A673 (cell line): ENCODE results near the gene MBD3L4. TPM values are rescaled to one million over a fixed set of nuclear protein-coding genes. Genes with fewer than 3 reads are reported as not detected.
"Not testable (repeated sequence)": the region's sequence is repeated elsewhere in the genome, so short reads cannot be mapped to it uniquely, and the experiment has no call there.

Source experiments
- Bru-seq: library from RNA; stranded (reverse); fragments of 400-500 nt; gene quantifications from one replicate; lab custom pipeline; 2021; lab: Mats Ljungman, UMichigan
- BruChase-seq, 2 experiments: library from RNA; stranded (reverse); fragments of 400-500 nt; gene quantifications; one replicate each; lab custom pipeline; 2021; lab: Mats Ljungman, UMichigan
- BruUV-seq: library from RNA; stranded (reverse); fragments of 400-500 nt; replicated peaks from 2 replicates; lab custom pipeline; 2021; lab: Mats Ljungman, UMichigan
- CTCF ChIA-PET: fragments of 300-600 bp; sonication (Branson Sonifier 250); formaldehyde crosslinking; loops from one replicate; lab custom pipeline; 2022; ENCODE audit warnings: antibody characterized with exemption; lab: Charles Lee
- POLR2A ChIA-PET: fragments of 300-600 bp; sonication (Branson Sonifier 250); formaldehyde crosslinking; loops from one replicate; lab custom pipeline; 2022; ENCODE audit warnings: antibody characterized with exemption; ENCODE audit not compliant: low non-redundant PET; lab: Charles Lee
- DNase-seq: peaks from one replicate; pipeline ENCODE4 v3.0.0-alpha.2; 2015; ENCODE audit warnings: low spot score
- H3K27ac ChIP-seq: fragments of 200-600 bp; sonication (generic); 2 replicates; pipeline ENCODE4 v1.5.1; 2016; ENCODE audit warnings: mixed run types, low read depth, mild to moderate bottlenecking, mixed read lengths, antibody characterized with exemption, low read length; ENCODE audit not compliant: poor library complexity, severe bottlenecking
- H3K27me3 ChIP-seq: fragments of 200-600 bp; sonication (generic); replicated peaks from 2 replicates; pipeline ENCODE4 v1.6.1; 2017; ENCODE audit warnings: mixed run types, low read depth, mild to moderate bottlenecking, mixed read lengths, antibody characterized with exemption, low read length; ENCODE audit not compliant: insufficient read depth, poor library complexity
- H3K36me3 ChIP-seq: fragments of 200-600 bp; sonication (generic); 2 replicates; pipeline ENCODE4 v1.6.1; 2016; ENCODE audit warnings: mixed run types, mild to moderate bottlenecking, mixed read lengths, antibody characterized with exemption, low read length; ENCODE audit not compliant: insufficient read depth, poor library complexity, severe bottlenecking
- H3K4me1 ChIP-seq: fragments of 200-600 bp; sonication (generic); 2 replicates; pipeline ENCODE4 v1.6.1; 2017; ENCODE audit warnings: mixed run types, mild to moderate bottlenecking, mixed read lengths, antibody characterized with exemption, low read length; ENCODE audit not compliant: insufficient read depth, poor library complexity, severe bottlenecking
- H3K4me3 ChIP-seq: fragments of 200-600 bp; sonication (generic); 2 replicates; pipeline ENCODE4 v1.5.1; 2016; ENCODE audit warnings: low read depth, mixed run types, mild to moderate bottlenecking, mixed read lengths, low read length; ENCODE audit not compliant: poor library complexity, severe bottlenecking
- H3K9me3 ChIP-seq: fragments of 200-600 bp; sonication (generic); 2 replicates; pipeline ENCODE4 v1.6.1; 2016; ENCODE audit warnings: mixed run types, low read depth, mild to moderate bottlenecking, mixed read lengths, antibody characterized with exemption, low read length; ENCODE audit not compliant: poor library complexity, severe bottlenecking
- EZH2 ChIP-seq: fragments of 200-600 bp; sonication (generic); IDR thresholded peaks from 2 replicates; pipeline ENCODE4 v1.6.1; 2017; ENCODE audit warnings: borderline replicate concordance, low read depth, mild to moderate bottlenecking, mixed read lengths, antibody characterized with exemption, low read length; ENCODE audit not compliant: poor library complexity, severe bottlenecking
- intact Hi-C: fragments of 100-400 bp; cut with micrococcal nuclease; formaldehyde crosslinking; loops from one replicate; pipeline ENCODE4 v1.10.0; 2022; ENCODE audit not compliant: unreplicated experiment
- long read RNA-seq: library from polyadenylated mRNA; stranded (forward); transcript quantifications from one replicate; pipeline ENCODE4 v2.0.0, GENCODE V29; 2022
- total RNA-seq: library from RNA; stranded (reverse); gene quantifications from 2 replicates; pipeline ENCODE4 v1.2.3, GENCODE V29; 2021
- TF ChIP-seq, protein P1 (sequence below): fragments of 300-800, 200-600 bp; sonication (generic); conservative IDR thresholded peaks from 2 replicates; pipeline ENCODE4 v1.5.1; 2017; ENCODE audit warnings: low read depth, mild to moderate bottlenecking, antibody characterized with exemption, low read length, moderate library complexity, mixed read lengths

The MBD3L4 gene
- total RNA-seq (not detected in 2 replicates), Bru-seq, nascent RNA (not detected), BruChase-seq, experiment 1, labeled RNA remaining after a 2-hour chase (not detected), BruChase-seq, experiment 2, labeled RNA remaining after a 6-hour chase (percentile 17 among the genes with signal in this experiment)
- long read RNA-seq, result 0 reads

DNA sequence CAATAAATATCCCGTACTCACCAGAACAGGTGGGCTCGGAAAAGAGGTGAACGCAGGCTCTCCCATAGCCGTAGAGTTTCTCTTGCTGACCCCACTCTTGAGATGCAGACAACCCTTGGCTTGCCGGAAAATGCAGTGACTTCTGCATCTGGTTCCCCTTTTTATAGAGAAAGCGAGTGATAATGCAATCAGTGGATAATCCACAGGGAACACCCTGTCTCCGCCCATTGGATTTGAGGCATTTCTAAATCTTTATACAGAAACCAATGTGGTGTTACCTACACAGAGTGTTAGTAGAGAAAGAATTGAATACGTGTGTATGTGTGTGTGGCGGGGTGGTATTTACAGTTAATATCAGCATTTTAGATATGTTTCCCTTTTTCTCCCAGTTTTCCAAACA, at the start of gene MBD3L4:
TSS of gene MBD3L4 (minus strand) at position 101 of the 400 bp plus-strand sequence. CDS start at position 66, 35 bp downstream.
- H3K36me3 ChIP-seq, BruUV-seq, POLR2A ChIA-PET, H3K4me3 ChIP-seq, H3K9me3 ChIP-seq, H3K27ac ChIP-seq, H3K27me3 ChIP-seq, H3K4me1 ChIP-seq, CTCF ChIA-PET, DNase-seq, intact Hi-C loops: not testable (repeated sequence)

DNA sequence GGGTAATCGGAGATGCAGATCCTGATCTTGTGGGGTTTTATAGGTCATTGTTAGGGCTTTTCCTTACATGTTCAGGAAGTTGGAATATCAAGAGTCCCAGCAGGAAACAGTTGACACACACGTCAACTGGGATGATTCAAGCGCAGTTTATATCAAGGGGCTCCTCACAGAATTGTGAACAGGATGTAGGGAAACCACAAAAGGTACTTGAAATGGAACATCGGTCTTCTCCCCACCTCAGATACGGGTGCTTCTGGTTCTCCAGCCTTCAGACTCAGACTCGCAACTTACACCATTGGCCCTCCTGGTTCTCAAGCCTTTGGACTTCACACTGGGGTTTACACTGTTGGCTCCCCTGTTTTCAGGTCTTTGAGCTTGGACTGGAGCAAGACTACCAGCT, 49.0 kb upstream of the MBD3L4 start:
- DNase-seq, result no peak
- Histone ChIP-seq H3K9me3 (peaks cover 33% of the 10 kb centered on the region), H3K27me3 (no peaks in the 10 kb centered on the region), H3K27ac (no peak overlapping the region), H3K4me1 (no peaks in the 10 kb centered on the region), H3K4me3 (no peak overlapping the region), H3K36me3 (peaks cover 9% of the 10 kb centered on the region)
- no peak for TF ChIP-seq EZH2
- TF ChIP-seq, protein P1, sequence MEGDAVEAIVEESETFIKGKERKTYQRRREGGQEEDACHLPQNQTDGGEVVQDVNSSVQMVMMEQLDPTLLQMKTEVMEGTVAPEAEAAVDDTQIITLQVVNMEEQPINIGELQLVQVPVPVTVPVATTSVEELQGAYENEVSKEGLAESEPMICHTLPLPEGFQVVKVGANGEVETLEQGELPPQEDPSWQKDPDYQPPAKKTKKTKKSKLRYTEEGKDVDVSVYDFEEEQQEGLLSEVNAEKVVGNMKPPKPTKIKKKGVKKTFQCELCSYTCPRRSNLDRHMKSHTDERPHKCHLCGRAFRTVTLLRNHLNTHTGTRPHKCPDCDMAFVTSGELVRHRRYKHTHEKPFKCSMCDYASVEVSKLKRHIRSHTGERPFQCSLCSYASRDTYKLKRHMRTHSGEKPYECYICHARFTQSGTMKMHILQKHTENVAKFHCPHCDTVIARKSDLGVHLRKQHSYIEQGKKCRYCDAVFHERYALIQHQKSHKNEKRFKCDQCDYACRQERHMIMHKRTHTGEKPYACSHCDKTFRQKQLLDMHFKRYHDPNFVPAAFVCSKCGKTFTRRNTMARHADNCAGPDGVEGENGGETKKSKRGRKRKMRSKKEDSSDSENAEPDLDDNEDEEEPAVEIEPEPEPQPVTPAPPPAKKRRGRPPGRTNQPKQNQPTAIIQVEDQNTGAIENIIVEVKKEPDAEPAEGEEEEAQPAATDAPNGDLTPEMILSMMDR, result no peak
- POLR2A ChIA-PET, result no interaction called here
- BruUV-seq, result no TSS peak
- intact Hi-C loops, result no loop called here
- CTCF ChIA-PET, result no interaction called here

DNA sequence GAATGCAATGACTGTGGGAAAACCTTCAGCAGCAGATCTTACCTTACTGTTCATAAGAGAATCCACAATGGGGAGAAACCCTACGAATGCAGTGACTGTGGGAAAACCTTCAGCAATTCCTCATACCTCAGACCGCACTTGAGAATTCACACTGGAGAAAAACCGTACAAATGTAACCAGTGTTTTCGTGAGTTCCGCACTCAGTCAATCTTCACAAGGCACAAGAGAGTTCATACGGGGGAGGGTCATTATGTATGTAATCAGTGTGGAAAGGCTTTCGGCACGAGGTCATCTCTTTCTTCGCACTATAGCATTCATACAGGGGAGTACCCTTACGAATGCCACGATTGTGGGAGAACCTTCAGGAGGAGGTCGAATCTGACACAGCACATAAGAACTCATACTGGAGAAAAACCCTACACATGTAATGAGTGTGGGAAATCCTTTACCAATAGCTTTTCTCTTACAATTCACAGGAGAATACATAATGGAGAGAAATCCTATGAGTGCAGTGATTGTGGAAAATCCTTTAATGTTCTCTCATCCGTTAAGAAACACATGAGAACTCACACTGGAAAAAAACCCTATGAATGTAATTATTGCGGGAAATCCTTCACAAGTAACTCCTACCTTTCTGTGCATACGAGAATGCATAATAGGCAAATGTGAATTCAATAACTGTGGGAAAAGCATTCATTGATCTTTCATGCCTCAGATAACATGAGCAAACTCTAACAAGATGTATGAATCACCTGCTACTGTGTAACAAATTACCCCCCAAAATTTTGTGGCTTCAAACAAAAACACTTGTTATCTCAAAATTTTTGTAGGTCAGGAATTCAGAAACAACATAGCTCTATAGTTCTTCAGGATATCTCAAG, 43.3 kb upstream of the MBD3L4 start:
- ChIA-PET POLR2A (no interaction called here), CTCF (no interaction called here)
- DNase-seq, result no peak
- Histone ChIP-seq H3K4me1 (no peaks in the 10 kb centered on the region), H3K9me3 (peaks cover 87% of the 10 kb centered on the region), H3K4me3 (no peak overlapping the region), H3K36me3 (peaks cover 65% of the 10 kb centered on the region), H3K27ac (no peak overlapping the region), H3K27me3 (no peaks in the 10 kb centered on the region)
- intact Hi-C loops, result no loop called here
- no peak for TF ChIP-seq EZH2
- TF ChIP-seq, protein P1, result no peak
- TSS peak; percentile 10 for BruUV-seq
